Skeletal muscle satellite cell (primary cell): Measurements from ENCODE around the gene CD151.
A peak's percentile ranks its signal among the peaks of the same experiment; 100 is the strongest.

Experiments used
- H3K27me3 ChIP-seq: 2 replicates; pipeline ENCODE4 v1.7.0; 2013; ENCODE audit warnings: low read length; ENCODE audit not compliant: control insufficient read depth, insufficient read depth
- H3K36me3 ChIP-seq: 2 replicates; pipeline ENCODE4 v1.7.0; 2013; ENCODE audit warnings: mild to moderate bottlenecking, control low read depth, low read length; ENCODE audit not compliant: insufficient read depth
- H3K4me1 ChIP-seq: 2 replicates; pipeline ENCODE4 v1.7.0; 2013; ENCODE audit warnings: low read length; ENCODE audit not compliant: control insufficient read depth, insufficient read depth
- H3K4me2 ChIP-seq: 2 replicates; pipeline ENCODE4 v1.7.0; 2013; ENCODE audit warnings: mild to moderate bottlenecking, low read length
- H3K4me3 ChIP-seq: 2 replicates; pipeline ENCODE4 v1.7.0; 2013; ENCODE audit warnings: low read length
- H3K9ac ChIP-seq: 2 replicates; pipeline ENCODE4 v1.7.0; 2013; ENCODE audit warnings: mild to moderate bottlenecking, low read depth, low read length, moderate library complexity
- H3K9me3 ChIP-seq: replicated peaks from 2 replicates; pipeline ENCODE4 v1.7.0; 2013; ENCODE audit warnings: mild to moderate bottlenecking, control low read depth, low read length

Gene CD151

GRCh38 chr11:799641-800316 lies 33.0 kb upstream of the CD151 start:
- peaks cover 37% of the 10 kb centered on the region for H3K4me1 ChIP-seq

GRCh38 chr11:800473-800872 lies 32.3 kb upstream of the CD151 start:
- Histone ChIP-seq H3K4me1 (peaks cover 34% of the 10 kb centered on the region), H3K4me3 (no peak overlapping the region), H3K9ac (no peak overlapping the region), H3K4me2 (no peak overlapping the region), H3K9me3 (no peaks in the 10 kb centered on the region), H3K36me3 (peaks cover 20% of the 10 kb centered on the region), H3K27me3 (no peaks in the 10 kb centered on the region)

More at GRCh38 chr11:799641-800316, 33.0 kb upstream of the CD151 start:
- no peak overlapping the region for H3K4me2 ChIP-seq
- H3K36me3 ChIP-seq: peaks cover 20% of the 10 kb centered on the region
- no peak overlapping the region for H3K9ac ChIP-seq
- H3K27me3 ChIP-seq: no peaks in the 10 kb centered on the region
- no peak overlapping the region for H3K4me3 ChIP-seq
- no peaks in the 10 kb centered on the region for H3K9me3 ChIP-seq

- Histone ChIP-seq H3K4me3 (no peak overlapping the region), H3K36me3 (peaks cover 20% of the 10 kb centered on the region), H3K9ac (no peak overlapping the region), H3K4me2 (no peak overlapping the region), H3K27me3 (no peaks in the 10 kb centered on the region), H3K9me3 (no peaks in the 10 kb centered on the region), H3K4me1 (peaks cover 29% of the 10 kb centered on the region)
Measured at GRCh38 chr11:801097-801780, 31.5 kb upstream of the CD151 start.

GRCh38 chr11:802018-802617 lies 30.6 kb upstream of the CD151 start:
- peaks cover 20% of the 10 kb centered on the region for H3K36me3 ChIP-seq
- no peak overlapping the region for H3K9ac ChIP-seq
- H3K4me2 ChIP-seq: no peak overlapping the region
- H3K4me1 ChIP-seq: peaks cover 20% of the 10 kb centered on the region
- no peaks in the 10 kb centered on the region for H3K27me3 ChIP-seq
- no peaks in the 10 kb centered on the region for H3K9me3 ChIP-seq
- H3K4me3 ChIP-seq: no peak overlapping the region

- Histone ChIP-seq H3K4me1 (peaks cover 20% of the 10 kb centered on the region), H3K4me2 (no peak overlapping the region), H3K9ac (no peak overlapping the region), H3K4me3 (no peak overlapping the region), H3K36me3 (peaks cover 20% of the 10 kb centered on the region), H3K9me3 (no peaks in the 10 kb centered on the region), H3K27me3 (no peaks in the 10 kb centered on the region)
Measured at GRCh38 chr11:802693-803466, 29.9 kb upstream of the CD151 start.

GRCh38 chr11:803467-803742 lies 29.3 kb upstream of the CD151 start:
- no peak overlapping the region for H3K4me3 ChIP-seq
- H3K4me2 ChIP-seq: peak overlapping the region; percentile 88
- H3K27me3 ChIP-seq: no peaks in the 10 kb centered on the region
- peaks cover 20% of the 10 kb centered on the region for H3K36me3 ChIP-seq
- no peak overlapping the region for H3K9ac ChIP-seq
- H3K9me3 ChIP-seq: no peaks in the 10 kb centered on the region
- H3K4me1 ChIP-seq: peaks cover 20% of the 10 kb centered on the region

- peak overlapping the region; percentile 66 for H3K4me3 ChIP-seq
- peaks cover 20% of the 10 kb centered on the region for H3K4me1 ChIP-seq
Measured at GRCh38 chr11:803770-804598, 28.8 kb upstream of the CD151 start.

GRCh38 chr11:804599-804964 lies 28.2 kb upstream of the CD151 start:
- Histone ChIP-seq H3K9ac (peak overlapping the region; percentile 81), H3K9me3 (no peaks in the 10 kb centered on the region), H3K4me1 (peaks cover 20% of the 10 kb centered on the region), H3K4me3 (peak overlapping the region; percentile 66), H3K27me3 (no peaks in the 10 kb centered on the region), H3K4me2 (peak overlapping the region; percentile 88), H3K36me3 (peaks cover 20% of the 10 kb centered on the region)

More at GRCh38 chr11:803770-804598, 28.8 kb upstream of the CD151 start:
- H3K36me3 ChIP-seq: peaks cover 20% of the 10 kb centered on the region
- H3K9ac ChIP-seq: peak overlapping the region; percentile 81
- H3K4me2 ChIP-seq: peak overlapping the region; percentile 88
- H3K9me3 ChIP-seq: no peaks in the 10 kb centered on the region
- H3K27me3 ChIP-seq: no peaks in the 10 kb centered on the region

- Histone ChIP-seq H3K9me3 (no peaks in the 10 kb centered on the region), H3K36me3 (peaks cover 32% of the 10 kb centered on the region), H3K4me1 (peaks cover 37% of the 10 kb centered on the region)
Measured at GRCh38 chr11:808427-809286, 24.1 kb upstream of the CD151 start.

GRCh38 chr11:809287-810039 lies 23.3 kb upstream of the CD151 start, which contains the start of gene RPLP2:
Gene RPLP2, plus strand, starts transcription at chr11:809967. Its CDS starts 268 bp downstream, at chr11:810235.
- H3K4me1 ChIP-seq: peaks cover 29% of the 10 kb centered on the region
- H3K9ac ChIP-seq: peak within 1 kb of the TSS; percentile 93
- peaks cover 36% of the 10 kb centered on the region for H3K36me3 ChIP-seq
- peak within 1 kb of the TSS; percentile 98 for H3K4me2 ChIP-seq
- peak within 1 kb of the TSS; percentile 79 for H3K4me3 ChIP-seq
- H3K27me3 ChIP-seq: no peaks in the 10 kb centered on the region
- no peaks in the 10 kb centered on the region for H3K9me3 ChIP-seq

More at GRCh38 chr11:808427-809286, 24.1 kb upstream of the CD151 start:
- Histone ChIP-seq H3K9ac (peak overlapping the region; percentile 93), H3K4me3 (peak overlapping the region; percentile 79), H3K27me3 (no peaks in the 10 kb centered on the region), H3K4me2 (peak overlapping the region; percentile 98)
